ENCODE data around the gene DUSP1. TPM values are rescaled to one million over a fixed set of nuclear protein-coding genes. Genes with fewer than 3 reads are reported as not detected.

Gene DUSP1
- total and polyA plus RNA-seq, 3 donors from 2014 or later, result 86.2 to 172 (median 159) TPM

DNA sequence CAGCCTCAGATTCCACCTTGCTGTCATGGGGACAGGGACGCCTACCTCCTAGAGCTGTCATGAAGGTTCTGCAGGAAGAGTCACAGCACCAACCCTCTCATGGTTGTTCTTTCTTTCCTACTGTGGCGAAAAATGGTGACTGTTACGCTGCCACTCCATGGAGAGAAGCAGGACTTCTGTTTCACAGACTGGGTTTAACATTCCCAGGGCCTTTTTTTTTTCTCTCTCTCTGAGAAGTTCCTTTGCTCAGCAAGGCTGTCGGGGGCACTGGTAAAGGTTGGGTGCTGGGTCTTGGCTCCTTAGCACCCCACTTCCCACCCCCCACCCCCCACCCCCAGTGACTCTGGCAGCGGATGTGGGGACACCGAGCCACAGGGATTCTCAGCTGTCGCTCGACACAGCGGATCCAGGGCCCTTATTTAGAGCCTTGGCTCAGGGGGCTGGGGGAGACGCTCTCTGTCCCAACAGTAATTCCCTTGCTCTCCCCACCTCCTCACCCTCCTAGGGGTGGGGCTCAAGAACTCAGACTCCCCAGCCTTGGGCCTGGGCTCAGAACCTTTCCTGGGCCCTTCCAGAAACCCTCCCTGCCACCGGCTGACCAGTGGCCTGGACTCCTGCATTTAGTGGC lies 34.4 kb downstream of the DUSP1 start:
- WGBS, 2 donors, result 90 to 92% methylated on average over 9 to 11 of the region's 11 CpGs
- no peak overlapping the region for H3K27ac ChIP-seq
- TF ChIP-seq POLR2A (IDR thresholded peaks at IDR 0.05), result no peak
- TF ChIP-seq, protein P1, sequence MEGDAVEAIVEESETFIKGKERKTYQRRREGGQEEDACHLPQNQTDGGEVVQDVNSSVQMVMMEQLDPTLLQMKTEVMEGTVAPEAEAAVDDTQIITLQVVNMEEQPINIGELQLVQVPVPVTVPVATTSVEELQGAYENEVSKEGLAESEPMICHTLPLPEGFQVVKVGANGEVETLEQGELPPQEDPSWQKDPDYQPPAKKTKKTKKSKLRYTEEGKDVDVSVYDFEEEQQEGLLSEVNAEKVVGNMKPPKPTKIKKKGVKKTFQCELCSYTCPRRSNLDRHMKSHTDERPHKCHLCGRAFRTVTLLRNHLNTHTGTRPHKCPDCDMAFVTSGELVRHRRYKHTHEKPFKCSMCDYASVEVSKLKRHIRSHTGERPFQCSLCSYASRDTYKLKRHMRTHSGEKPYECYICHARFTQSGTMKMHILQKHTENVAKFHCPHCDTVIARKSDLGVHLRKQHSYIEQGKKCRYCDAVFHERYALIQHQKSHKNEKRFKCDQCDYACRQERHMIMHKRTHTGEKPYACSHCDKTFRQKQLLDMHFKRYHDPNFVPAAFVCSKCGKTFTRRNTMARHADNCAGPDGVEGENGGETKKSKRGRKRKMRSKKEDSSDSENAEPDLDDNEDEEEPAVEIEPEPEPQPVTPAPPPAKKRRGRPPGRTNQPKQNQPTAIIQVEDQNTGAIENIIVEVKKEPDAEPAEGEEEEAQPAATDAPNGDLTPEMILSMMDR (IDR thresholded peaks at IDR 0.05), result no peak
- H3K36me3 ChIP-seq (ENCODE audit: low read depth, missing control alignments), result no peaks in the 10 kb centered on the region
- intact Hi-C loops (cut with DNase I; ENCODE audit: low total_unique reads), result no loop called here
- DNase-seq, result no peak
- peaks cover 17% of the 10 kb centered on the region for H3K4me1 ChIP-seq
- no peak overlapping the region for H3K4me3 ChIP-seq
- no peaks in the 10 kb centered on the region for H3K9me3 ChIP-seq
- no peaks in the 10 kb centered on the region for H3K27me3 ChIP-seq

DNA sequence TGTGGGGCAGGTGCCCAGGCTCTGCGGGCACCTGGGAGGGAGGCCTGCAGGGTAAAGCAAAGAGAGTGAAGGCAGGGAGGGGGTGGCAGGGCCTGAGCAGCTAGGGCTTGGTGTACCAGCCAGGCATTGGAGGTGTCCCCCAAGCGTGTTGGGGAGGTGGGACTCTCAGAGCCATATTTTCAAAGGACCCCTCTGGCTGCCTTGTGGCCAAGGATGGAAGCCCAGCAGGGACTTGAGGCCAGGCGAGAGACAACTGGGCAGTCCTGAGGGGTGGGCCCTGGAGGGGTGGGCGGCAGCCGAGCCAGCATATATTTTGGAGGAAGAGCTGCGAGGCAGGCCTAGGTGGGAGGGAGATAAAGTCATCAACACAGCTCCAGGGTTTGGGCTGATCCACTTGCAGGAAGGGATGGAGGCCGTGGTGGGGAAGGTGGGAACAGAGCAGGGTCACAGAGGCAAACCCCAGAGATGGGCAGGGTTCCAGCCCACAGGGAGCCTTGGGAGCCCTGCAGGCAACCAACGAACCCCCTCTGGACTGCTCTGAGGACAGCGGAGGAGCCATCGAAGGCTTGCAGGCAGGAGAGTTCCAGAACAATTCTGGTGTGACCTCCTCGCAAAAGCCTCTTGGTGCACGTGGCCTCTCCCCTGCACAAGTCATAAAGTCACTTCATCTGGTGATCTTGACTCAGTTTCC lies 35.7 kb downstream of the DUSP1 start:
- no peak for TF ChIP-seq POLR2A (IDR thresholded peaks at IDR 0.05)
- TF ChIP-seq, protein P1 (IDR thresholded peaks at IDR 0.05), result no peak
- Histone ChIP-seq H3K4me1 (peaks cover 17% of the 10 kb centered on the region), H3K4me3 (no peak overlapping the region), H3K27me3 (no peaks in the 10 kb centered on the region), H3K27ac (no peak overlapping the region), H3K9me3 (no peaks in the 10 kb centered on the region), H3K36me3 (ENCODE audit: low read depth, missing control alignments) (no peaks in the 10 kb centered on the region)
- intact Hi-C loops (cut with DNase I; ENCODE audit: low total_unique reads), result no loop called here
- no peak for DNase-seq
- 91 to 92% methylated on average over 11 to 12 of the region's 12 CpGs for WGBS, 2 donors

DNA sequence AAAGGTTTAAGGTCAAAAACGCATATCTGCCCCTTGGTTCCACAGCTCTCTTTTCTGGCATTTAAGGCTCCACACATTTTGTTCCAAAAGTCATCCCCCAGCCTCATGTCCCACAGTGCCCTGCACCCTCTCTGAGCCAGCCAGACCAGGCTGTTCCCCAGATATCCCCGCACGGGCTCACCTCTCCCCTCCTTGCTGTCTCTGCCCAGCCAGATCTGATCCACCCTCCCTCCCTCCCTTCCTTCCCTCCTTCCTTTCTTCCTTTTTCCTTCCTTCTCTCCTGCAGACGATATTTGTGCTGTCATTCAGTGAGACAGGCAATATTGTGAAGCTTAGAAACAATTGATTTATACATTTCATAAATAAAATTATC lies 37.0 kb downstream of the DUSP1 start:
- no peak for TF ChIP-seq POLR2A (IDR thresholded peaks at IDR 0.05)
- TF ChIP-seq, protein P1 (IDR thresholded peaks at IDR 0.05), result no peak
- Histone ChIP-seq H3K36me3 (ENCODE audit: low read depth, missing control alignments) (no peaks in the 10 kb centered on the region), H3K9me3 (no peaks in the 10 kb centered on the region), H3K27ac (peak overlapping the region; percentile 41 to 65), H3K4me1 (peaks cover 17% of the 10 kb centered on the region), H3K4me3 (no peak overlapping the region), H3K27me3 (no peaks in the 10 kb centered on the region)
- 33 to 38% methylated on average over 4 of the region's 4 CpGs for whole genome bisulfite sequencing, 2 donors
- intact Hi-C loops (cut with DNase I; ENCODE audit: low total_unique reads), result no loop called here
- DNase-seq, result no peak

DNA sequence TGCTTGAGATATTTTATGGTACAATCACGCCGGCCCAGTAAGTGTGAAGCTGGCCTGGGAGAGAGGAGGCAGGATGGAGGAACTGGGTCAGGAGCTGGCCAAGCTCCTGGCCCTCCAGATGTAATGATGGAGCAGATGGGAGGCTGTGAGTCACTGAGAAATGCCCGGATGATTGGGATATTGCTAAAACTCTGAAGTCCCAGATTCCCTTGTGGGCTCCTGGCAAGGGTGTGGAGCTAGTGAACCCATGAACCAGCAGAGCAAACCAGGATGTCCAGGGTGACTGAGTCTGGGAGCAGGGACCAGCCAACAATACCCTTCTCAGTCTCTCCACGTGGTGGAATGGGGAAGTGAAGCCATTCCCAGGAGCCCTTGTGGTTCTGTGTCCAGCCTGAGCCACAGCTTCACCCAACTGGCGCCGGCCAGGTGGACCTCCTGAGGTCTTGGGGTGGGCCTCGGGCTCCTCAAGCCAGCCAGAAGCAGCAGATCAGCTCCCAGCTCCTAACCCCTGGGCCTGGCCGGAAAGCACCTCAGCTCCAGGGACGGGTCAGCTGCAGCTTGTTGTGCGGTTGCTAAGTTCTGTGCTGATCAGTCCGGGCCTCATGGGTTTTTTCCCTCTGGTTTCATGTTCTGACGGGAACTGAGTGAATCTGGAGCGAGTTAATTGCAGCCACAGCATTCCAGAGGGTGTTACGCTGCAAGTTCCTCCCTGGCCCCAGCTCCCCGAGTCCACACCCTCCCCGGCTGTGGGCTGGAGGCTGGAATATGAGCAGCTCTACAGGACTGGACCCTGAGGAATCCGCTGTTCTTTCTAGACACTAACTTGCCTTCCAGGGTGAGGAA lies 37.6 kb downstream of the DUSP1 start:
- H3K4me1 ChIP-seq, result peaks cover 17% of the 10 kb centered on the region
- no peaks in the 10 kb centered on the region for H3K36me3 ChIP-seq (ENCODE audit: low read depth, missing control alignments)
- intact Hi-C loops (cut with DNase I; ENCODE audit: low total_unique reads), result no loop called here
- peak overlapping the region; percentile 73 to 86 for H3K27ac ChIP-seq
- H3K4me3 ChIP-seq, result no peak overlapping the region
- H3K9me3 ChIP-seq, result no peaks in the 10 kb centered on the region
- no peak for TF ChIP-seq POLR2A (IDR thresholded peaks at IDR 0.05)
- TF ChIP-seq, protein P1 (IDR thresholded peaks at IDR 0.05), result peak in 1 of 3 experiments; percentile 8
- 53 to 73% methylated on average over 10 to 17 of the region's 17 CpGs for WGBS, 2 donors
- DNase-seq, result peak; percentile 86
- H3K27me3 ChIP-seq, result no peaks in the 10 kb centered on the region

Data from testis (tissue), 3 donors.